Osteoblast (primary cell): ENCODE data around the gene WDR45B. TPM values are rescaled to one million over a fixed set of nuclear protein-coding genes. Genes with fewer than 3 reads are reported as not detected.
A peak's percentile ranks its signal among the peaks of the same experiment; 100 is the strongest.

Source experiments
- DNase-seq: peaks from one replicate; pipeline ENCODE4 v3.0.0; 2011; ENCODE audit warnings: low spot score, mixed read lengths; ENCODE audit not compliant: insufficient read length; ENCODE audit errors: missing footprints
- H2AFZ ChIP-seq: 2 replicates; pipeline ENCODE4 v1.6.0; 2011; ENCODE audit warnings: mild to moderate bottlenecking, low read length
- H3K27ac ChIP-seq: 2 replicates; pipeline ENCODE4 v1.5.1; 2011; ENCODE audit warnings: mild to moderate bottlenecking, low read depth, low read length, moderate library complexity
- H3K27me3 ChIP-seq: 2 replicates; pipeline ENCODE4 v1.6.0; 2012; ENCODE audit warnings: mild to moderate bottlenecking, control low read depth, inconsistent platforms, low read length, moderate library complexity; ENCODE audit not compliant: insufficient read depth
- H3K36me3 ChIP-seq: 2 replicates; pipeline ENCODE4 v1.5.1; 2011; ENCODE audit warnings: mild to moderate bottlenecking, low read length, control low read depth, moderate library complexity; ENCODE audit not compliant: insufficient read depth
- H3K4me1 ChIP-seq: 2 replicates; pipeline ENCODE4 v1.5.1; 2011; ENCODE audit warnings: mild to moderate bottlenecking, low read length, control low read depth, moderate library complexity; ENCODE audit not compliant: insufficient read depth
- H3K4me2 ChIP-seq: 2 replicates; pipeline ENCODE4 v1.6.0; 2011; ENCODE audit warnings: mild to moderate bottlenecking, low read length; ENCODE audit not compliant: insufficient read depth
- H3K4me3 ChIP-seq: fragments of 200-600 bp; sonication (generic); 3 replicates; pipeline ENCODE4 v1.5.1; 2012; ENCODE audit warnings: mild to moderate bottlenecking, low read length, inconsistent platforms; ENCODE audit not compliant: insufficient read depth
- H3K79me2 ChIP-seq: 2 replicates; pipeline ENCODE4 v1.6.0; 2012; ENCODE audit warnings: mild to moderate bottlenecking, low read length, control low read depth, inconsistent platforms; ENCODE audit not compliant: insufficient read depth
- H3K9me3 ChIP-seq: 2 replicates; pipeline ENCODE4 v1.5.1; 2011; ENCODE audit warnings: low read depth, low read length, control low read depth
- H4K20me1 ChIP-seq: 2 replicates; pipeline ENCODE4 v1.6.0; 2012; ENCODE audit warnings: mild to moderate bottlenecking, low read length, control low read depth; ENCODE audit not compliant: insufficient read depth
- total RNA-seq: library from RNA; depleted of rRNA; stranded (reverse); fragments of >200 nt; gene quantifications from 2 replicates; pipeline ENCODE4 v1.2.3, GENCODE V29; 2012
- TF ChIP-seq, protein P1 (sequence below): IDR thresholded peaks from 2 replicates; pipeline ENCODE4 v1.5.1; 2011; ENCODE audit warnings: mild to moderate bottlenecking, low read depth, low read length, moderate library complexity; ENCODE audit errors: extremely low read depth

WDR45B gene
- 66.2 and 66.3 TPM in 2 replicates for total RNA-seq

DNA sequence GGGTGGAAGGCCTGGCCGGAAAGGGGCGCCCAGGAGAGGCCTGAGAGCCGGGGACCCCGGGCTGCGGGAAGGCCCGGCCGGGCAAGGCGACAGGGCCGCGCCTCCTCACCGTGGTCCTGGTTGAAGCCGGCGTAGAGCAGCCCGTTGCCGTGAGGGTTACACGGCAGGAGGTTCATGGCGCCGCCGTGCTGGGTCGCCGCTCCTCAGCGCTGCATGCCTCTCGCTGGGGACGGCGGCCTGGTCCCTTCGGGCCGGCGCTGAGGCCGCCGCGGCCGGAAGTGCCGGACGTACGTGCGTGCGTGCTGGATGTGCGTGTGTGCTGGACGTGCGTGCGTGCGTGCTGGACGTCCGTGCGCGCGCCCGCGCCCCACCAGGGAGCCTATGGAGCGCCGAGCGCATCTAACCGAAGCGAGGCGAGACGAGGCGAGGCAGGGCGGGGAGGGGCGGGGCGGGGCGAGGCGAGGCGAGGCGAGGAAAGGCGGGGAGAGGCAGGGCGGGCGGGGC is at the start of gene WDR45B:
Gene WDR45B (minus strand): TSS at position 280 of the 504 bp plus-strand sequence. CDS start 104 bp downstream, at position 176.
- TF ChIP-seq, protein P1, sequence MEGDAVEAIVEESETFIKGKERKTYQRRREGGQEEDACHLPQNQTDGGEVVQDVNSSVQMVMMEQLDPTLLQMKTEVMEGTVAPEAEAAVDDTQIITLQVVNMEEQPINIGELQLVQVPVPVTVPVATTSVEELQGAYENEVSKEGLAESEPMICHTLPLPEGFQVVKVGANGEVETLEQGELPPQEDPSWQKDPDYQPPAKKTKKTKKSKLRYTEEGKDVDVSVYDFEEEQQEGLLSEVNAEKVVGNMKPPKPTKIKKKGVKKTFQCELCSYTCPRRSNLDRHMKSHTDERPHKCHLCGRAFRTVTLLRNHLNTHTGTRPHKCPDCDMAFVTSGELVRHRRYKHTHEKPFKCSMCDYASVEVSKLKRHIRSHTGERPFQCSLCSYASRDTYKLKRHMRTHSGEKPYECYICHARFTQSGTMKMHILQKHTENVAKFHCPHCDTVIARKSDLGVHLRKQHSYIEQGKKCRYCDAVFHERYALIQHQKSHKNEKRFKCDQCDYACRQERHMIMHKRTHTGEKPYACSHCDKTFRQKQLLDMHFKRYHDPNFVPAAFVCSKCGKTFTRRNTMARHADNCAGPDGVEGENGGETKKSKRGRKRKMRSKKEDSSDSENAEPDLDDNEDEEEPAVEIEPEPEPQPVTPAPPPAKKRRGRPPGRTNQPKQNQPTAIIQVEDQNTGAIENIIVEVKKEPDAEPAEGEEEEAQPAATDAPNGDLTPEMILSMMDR = no peak
- Histone ChIP-seq H3K27ac (peak within 1 kb of the TSS; percentile 90), H2AFZ (peak within 1 kb of the TSS; percentile 77), H3K36me3 (peaks cover 14% of the 10 kb centered on the region), H3K79me2 (peaks cover 47% of the 10 kb centered on the region), H3K27me3 (no peaks in the 10 kb centered on the region), H3K4me2 (peak within 1 kb of the TSS; percentile 95), H4K20me1 (peaks cover 42% of the 10 kb centered on the region), H3K4me1 (peaks cover 10% of the 10 kb centered on the region), H3K4me3 (peak within 1 kb of the TSS; percentile 95), H3K9me3 (no peaks in the 10 kb centered on the region)
- peak; percentile 100 for DNase-seq

- H4K20me1 ChIP-seq = peaks cover 14% of the 10 kb centered on the region
- DNase-seq = no peak
- H3K36me3 ChIP-seq = no peaks in the 10 kb centered on the region
- H3K4me3 ChIP-seq = peak overlapping the region; percentile 75
- H3K4me2 ChIP-seq = peak overlapping the region; percentile 84
- peaks cover 2% of the 10 kb centered on the region for H3K79me2 ChIP-seq
- TF ChIP-seq, protein P1 = no peak
- no peak overlapping the region for H2AFZ ChIP-seq
- H3K9me3 ChIP-seq = no peaks in the 10 kb centered on the region
- H3K27ac ChIP-seq = no peak overlapping the region
- no peaks in the 10 kb centered on the region for H3K27me3 ChIP-seq
- peaks cover 11% of the 10 kb centered on the region for H3K4me1 ChIP-seq
These were observed 49.5 kb upstream of the WDR45B start for GRCh38 chr17:82697808-82698064.

DNA sequence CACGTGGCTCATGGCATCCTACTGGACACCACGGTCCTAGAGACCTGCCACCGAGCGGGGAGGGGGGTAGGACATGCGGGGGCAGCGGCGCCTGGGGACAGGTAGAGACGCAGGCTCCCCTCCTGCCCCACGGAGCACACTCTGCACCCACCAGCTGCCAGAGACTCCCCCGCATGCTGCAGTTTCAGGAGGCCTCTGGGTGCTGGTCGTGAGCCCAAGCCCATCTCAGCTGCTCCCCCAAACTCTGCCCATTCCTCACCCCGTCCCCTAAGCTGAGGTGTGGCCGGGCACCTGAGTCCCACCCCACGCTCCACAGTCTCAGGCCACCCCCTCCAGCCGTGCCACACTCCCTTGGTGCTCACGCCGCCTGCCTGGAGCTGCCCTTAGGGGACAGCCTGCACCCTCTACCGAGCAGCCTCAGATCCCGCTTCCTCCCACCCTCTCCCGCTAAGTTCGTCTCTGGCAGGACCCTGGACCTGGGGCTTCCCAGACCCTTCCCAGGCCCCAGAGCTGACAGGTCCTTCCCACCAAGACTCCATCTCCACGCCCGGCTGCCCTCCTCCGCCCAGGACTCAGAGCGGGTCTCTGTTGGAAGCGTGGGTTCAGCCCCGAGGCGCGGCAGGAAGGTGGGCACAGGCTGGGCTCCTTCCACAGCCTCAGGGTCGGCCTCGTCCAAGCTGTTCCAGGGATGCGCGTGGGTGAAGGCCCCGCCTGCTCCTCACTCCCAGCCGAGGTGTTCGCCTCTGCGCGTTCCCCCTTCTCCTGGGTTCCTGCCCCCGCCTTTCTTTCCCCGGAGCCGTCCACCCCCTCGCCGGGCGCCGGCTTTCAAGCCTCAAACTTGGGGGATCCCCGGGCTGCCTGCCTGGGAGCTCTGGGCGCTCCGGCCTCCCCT is 48.9 kb upstream of the WDR45B start:
- Histone ChIP-seq H3K36me3 (no peaks in the 10 kb centered on the region), H3K4me1 (peaks cover 11% of the 10 kb centered on the region), H3K27me3 (no peaks in the 10 kb centered on the region), H3K27ac (no peak overlapping the region), H2AFZ (peak overlapping the region; percentile 35), H3K4me3 (peak overlapping the region; percentile 75), H3K9me3 (no peaks in the 10 kb centered on the region), H3K79me2 (peaks cover 2% of the 10 kb centered on the region), H3K4me2 (peak overlapping the region; percentile 84), H4K20me1 (peaks cover 14% of the 10 kb centered on the region)
- peak; percentile 91 for DNase-seq
- TF ChIP-seq, protein P1 = no peak

GRCh38 chr17:82696259-82696658 is 48.0 kb upstream of the WDR45B start:
- Histone ChIP-seq H3K27me3 (no peaks in the 10 kb centered on the region), H3K9me3 (no peaks in the 10 kb centered on the region), H4K20me1 (peaks cover 14% of the 10 kb centered on the region), H3K79me2 (peaks cover 2% of the 10 kb centered on the region), H3K36me3 (no peaks in the 10 kb centered on the region), H3K4me3 (no peak overlapping the region), H3K4me2 (no peak overlapping the region), H2AFZ (no peak overlapping the region), H3K4me1 (peaks cover 11% of the 10 kb centered on the region), H3K27ac (no peak overlapping the region)
- DNase-seq = peak; percentile 63
- TF ChIP-seq, protein P1 = no peak
